ENCODE measurements around the gene TNPO1. TPM values are rescaled to one million over a fixed set of nuclear protein-coding genes. Genes with fewer than 3 reads are reported as not detected.
"Not testable (repeated sequence)": the region's sequence is repeated elsewhere in the genome, so short reads cannot be mapped to it uniquely, and the experiment has no call there.

TNPO1 gene
- total and polyA plus RNA-seq, 10 of the 15 experiments (the other 5 are each of a cell fraction or from before 2014, with no cell fraction given) = 18.1 to 123 (median 79.2) TPM

DNA sequence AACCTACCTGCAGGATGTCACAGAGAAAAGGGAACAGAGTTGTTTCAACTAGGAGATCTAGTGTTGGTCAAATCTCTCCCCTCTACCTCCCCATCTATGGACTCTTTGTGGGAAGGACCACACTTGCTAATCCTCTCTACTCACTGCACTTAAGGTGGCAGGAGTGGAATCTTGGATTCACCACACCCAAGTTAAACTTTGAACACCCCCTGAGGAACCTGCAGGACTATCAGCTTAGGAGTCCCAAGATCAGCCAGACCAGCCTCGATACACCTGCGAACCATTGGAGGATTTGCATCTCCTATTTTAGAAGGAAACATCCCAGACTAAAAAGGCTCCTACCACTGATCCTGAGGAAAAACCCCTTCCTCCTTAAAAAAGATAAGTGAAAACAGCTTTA is 116.2 kb downstream of the TNPO1 start:
- not testable (repeated sequence) for BruUV-seq (replicated peaks); FAIRE-seq
- 80% methylated on average over 2 of the region's 2 CpGs for WGBS (ENCODE audit: insufficient coverage, insufficient replicate concordance, low lambda C conversion rate, missing lambda C conversion rate)

DNA sequence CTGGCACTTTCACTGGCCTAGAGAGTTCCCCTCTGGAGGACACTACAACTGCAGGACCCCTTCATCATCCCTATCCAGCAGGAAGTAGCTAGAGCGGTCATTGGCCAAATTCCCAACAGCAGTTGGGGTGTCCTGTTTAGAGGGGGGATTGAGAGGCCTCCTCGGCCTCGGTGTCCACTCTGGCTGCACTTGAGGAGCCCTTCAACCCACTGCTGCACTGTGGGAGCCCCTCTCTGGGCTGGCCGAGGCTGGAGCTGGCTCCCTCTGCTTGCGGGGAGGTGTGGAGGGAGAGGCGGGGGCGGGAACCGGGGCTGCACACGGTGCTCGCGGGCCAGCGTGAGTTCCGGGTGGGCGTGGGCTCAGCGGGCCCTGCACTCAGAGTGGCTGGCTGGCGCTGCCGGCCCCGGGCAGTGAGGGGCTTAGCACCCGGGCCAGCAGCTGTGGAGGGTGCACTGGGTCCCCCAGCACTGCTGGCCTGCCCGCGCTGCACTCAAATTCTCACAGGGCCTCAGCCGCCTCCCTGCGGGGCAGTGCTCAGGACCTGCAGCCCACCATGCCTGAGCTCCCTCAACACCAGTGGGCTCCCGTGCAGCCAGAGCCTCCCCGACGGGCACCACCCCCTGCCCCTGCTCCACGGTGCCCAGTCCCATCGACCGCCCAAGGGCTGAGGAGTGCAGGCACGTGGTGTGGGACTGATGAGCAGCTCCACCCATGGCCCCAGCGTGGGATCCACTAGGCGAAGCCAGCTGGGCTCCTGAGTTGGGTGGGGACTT is 118.7 kb downstream of the TNPO1 start:
- H2AFZ ChIP-seq (ENCODE audit: control insufficient read depth, low read depth, low read length); ATAC-seq; FAIRE-seq; H3K4me3 ChIP-seq; H3K4me1 ChIP-seq (ENCODE audit: control insufficient read depth, insufficient read depth, low read length); RAD21 ChIA-PET (ENCODE audit: unreplicated experiment); H3K27ac ChIP-seq (ENCODE audit: control insufficient read depth, insufficient read depth); DNase-seq (ENCODE audit: low read depth, low spot score); H4K20me1 ChIP-seq (ENCODE audit: control insufficient read depth, insufficient read depth); H3K79me2 ChIP-seq (ENCODE audit: control insufficient read depth, insufficient read depth, low read length); H3K9ac ChIP-seq (ENCODE audit: control insufficient read depth, insufficient read depth, low read length); in situ Hi-C loops (cut with MboI); H3K36me3 ChIP-seq (ENCODE audit: control insufficient read depth in 2 of 2, insufficient read depth in 2 of 2, low read length in 1 of 2); intact Hi-C loops (cut with micrococcal nuclease; ENCODE audit: unreplicated experiment); POLR2A ChIA-PET; SMC1A ChIA-PET (ENCODE audit: uncharacterized antibody, unreplicated experiment); BruUV-seq (replicated peaks); H3K27me3 ChIP-seq (replicated peaks in 1 of 2; ENCODE audit: control insufficient read depth in 2 of 2, insufficient read depth in 2 of 2, low read length in 1 of 2); H3K9me3 ChIP-seq (replicated peaks; ENCODE audit: control insufficient read depth, insufficient read depth, low read length); CTCF ChIA-PET; H3K4me2 ChIP-seq (ENCODE audit: control insufficient read depth, insufficient read depth): not testable (repeated sequence)
- 63% methylated on average over 30 of the region's 32 CpGs for WGBS (ENCODE audit: insufficient coverage, insufficient replicate concordance, low lambda C conversion rate, missing lambda C conversion rate)

More for the DNA sequence above, 116.2 kb downstream of the TNPO1 start:
- H3K36me3 ChIP-seq (ENCODE audit: control insufficient read depth in 2 of 2, insufficient read depth in 2 of 2, low read length in 1 of 2); RAD21 ChIA-PET (ENCODE audit: unreplicated experiment); CTCF ChIA-PET; H3K9ac ChIP-seq (ENCODE audit: control insufficient read depth, insufficient read depth, low read length); intact Hi-C loops (cut with micrococcal nuclease; ENCODE audit: unreplicated experiment); H3K4me3 ChIP-seq; H3K27me3 ChIP-seq (replicated peaks in 1 of 2; ENCODE audit: control insufficient read depth in 2 of 2, insufficient read depth in 2 of 2, low read length in 1 of 2); POLR2A ChIA-PET; in situ Hi-C loops (cut with MboI); ATAC-seq; H3K9me3 ChIP-seq (replicated peaks; ENCODE audit: control insufficient read depth, insufficient read depth, low read length); H3K27ac ChIP-seq (ENCODE audit: control insufficient read depth, insufficient read depth); H3K4me1 ChIP-seq (ENCODE audit: control insufficient read depth, insufficient read depth, low read length); H3K79me2 ChIP-seq (ENCODE audit: control insufficient read depth, insufficient read depth, low read length); H4K20me1 ChIP-seq (ENCODE audit: control insufficient read depth, insufficient read depth); DNase-seq (ENCODE audit: low read depth, low spot score); H3K4me2 ChIP-seq (ENCODE audit: control insufficient read depth, insufficient read depth); H2AFZ ChIP-seq (ENCODE audit: control insufficient read depth, low read depth, low read length); SMC1A ChIA-PET (ENCODE audit: uncharacterized antibody, unreplicated experiment): not testable (repeated sequence)

Measured in GM12878 (cell line).